GM13976 (cell line): ENCODE measurements around the gene TTC7B.

ENCODE experiments used
- DNase-seq: peaks from one replicate; pipeline ENCODE4 v3.0.0; 2012; ENCODE audit warnings: low spot score
- CTCF ChIP-seq: IDR thresholded peaks from 2 replicates; pipeline ENCODE4 v1.5.1; 2012; ENCODE audit warnings: borderline replicate concordance, mild to moderate bottlenecking; ENCODE audit not compliant: insufficient read depth; ENCODE audit errors: extremely low read depth, missing control alignments, control extremely low read depth
- in situ Hi-C: fragments of 300-500 bp; cut with MboI; formaldehyde crosslinking; loops from one replicate; pipeline ENCODE4 v1.12.0; 2022; ENCODE audit warnings: low sequenced_read_pairs, mixed read lengths, inconsistent platforms; ENCODE audit not compliant: unreplicated experiment

TTC7B gene

GRCh38 chr14:90728951-90729350 is 87.3 kb downstream of the TTC7B start:
- no peak for DNase-seq
- in situ Hi-C loops = no loop called here
- no peak for TF ChIP-seq CTCF

DNA sequence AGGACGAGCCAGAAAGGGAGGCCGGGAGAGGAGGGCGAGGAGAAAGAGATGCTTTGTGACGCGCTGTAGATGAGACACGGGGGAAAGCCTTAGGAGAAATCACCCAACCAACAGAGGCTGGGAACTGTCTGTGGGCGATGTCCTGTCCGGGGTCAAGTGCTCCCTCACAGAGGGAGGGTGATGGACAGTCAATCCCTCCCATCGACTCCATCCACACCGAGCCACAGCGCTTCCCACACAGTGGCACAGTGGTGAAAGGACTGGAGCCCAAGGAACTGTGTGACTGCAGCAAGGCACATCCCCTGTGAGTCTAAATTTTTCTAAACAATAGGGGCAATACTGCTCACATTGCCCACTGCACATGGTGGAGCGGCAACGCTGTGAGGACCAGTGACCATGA is 89.1 kb downstream of the TTC7B start:
- in situ Hi-C loops = no loop called here
- TF ChIP-seq CTCF = no peak

GRCh38 chr14:90726656-90727055 is 89.6 kb downstream of the TTC7B start:
- no peak for DNase-seq
- no peak for TF ChIP-seq CTCF
- in situ Hi-C loops = no loop called here

More for the DNA sequence above, 89.1 kb downstream of the TTC7B start:
- no peak for DNase-seq

DNA sequence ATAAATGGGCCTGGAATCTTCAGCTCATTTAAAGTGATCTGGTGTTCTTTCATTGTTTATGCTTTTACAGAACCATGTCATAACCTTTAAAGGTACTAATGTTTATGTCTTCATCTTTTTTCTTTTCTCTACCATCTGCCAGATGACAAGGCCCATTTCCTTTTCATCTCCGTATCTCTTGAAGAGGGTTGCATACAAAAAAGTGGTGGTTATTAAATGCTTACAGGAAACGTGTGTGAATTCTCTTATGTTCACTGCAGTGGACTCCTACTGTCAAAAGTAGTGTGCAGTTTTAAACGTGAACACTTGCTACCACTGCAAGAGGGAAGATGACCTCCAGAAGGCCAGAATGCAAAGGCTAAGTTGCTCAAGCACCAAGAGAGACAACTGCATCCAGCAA is 91.4 kb downstream of the TTC7B start:
- TF ChIP-seq CTCF = no peak
- in situ Hi-C loops = no loop called here
- DNase-seq = no peak

- TF ChIP-seq CTCF = no peak
- DNase-seq = no peak
- in situ Hi-C loops = no loop called here
Observed at GRCh38 chr14:90722590-90722989, 93.6 kb downstream of the TTC7B start.

GRCh38 chr14:90721619-90722305 is 94.5 kb downstream of the TTC7B start:
- no peak for DNase-seq
- in situ Hi-C loops = no loop called here
- no peak for TF ChIP-seq CTCF

- no peak for DNase-seq
- in situ Hi-C loops = no loop called here
- TF ChIP-seq CTCF = no peak
Observed at GRCh38 chr14:90720832-90721231, 95.4 kb downstream of the TTC7B start.
